GM23338 (cell line): ENCODE measurements around the gene HTR3B. TPM values are rescaled to one million over a fixed set of nuclear protein-coding genes. Genes with fewer than 3 reads are reported as not detected.
A peak's percentile ranks its signal among the peaks of the same experiment; 100 is the strongest.

ENCODE experiments used
- ATAC-seq: fragments of 200-7000 bp; cut with Tn5 transposase; 3 replicates; pipeline ENCODE4 v1.9.1; 2020
- DNase-seq: peaks from one replicate; pipeline ENCODE4 v3.0.0-alpha.2; 2015; ENCODE audit warnings: low spot score
- H2AFZ ChIP-seq: fragments of 200-600 bp; sonication (generic); 2 replicates; pipeline ENCODE4 v1.8.0; 2016; ENCODE audit warnings: antibody characterized with exemption, mild to moderate bottlenecking, moderate library complexity
- H3F3A ChIP-seq: fragments of 200-600 bp; sonication (generic); replicated peaks from 2 replicates; pipeline ENCODE4 v1.8.0; 2017; ENCODE audit warnings: antibody characterized with exemption, mixed run types, low read depth
- H3K27ac ChIP-seq: fragments of 200-600 bp; sonication (generic); 2 replicates; pipeline ENCODE4 v1.6.1; 2016; ENCODE audit warnings: low read depth
- H3K27me3 ChIP-seq: fragments of 200-600 bp; sonication (generic); 2 replicates; pipeline ENCODE4 v1.8.0; 2016; ENCODE audit warnings: mild to moderate bottlenecking, mixed run types, moderate library complexity; ENCODE audit not compliant: insufficient read depth
- H3K36me3 ChIP-seq: fragments of 200-600 bp; sonication (generic); 2 replicates; pipeline ENCODE4 v1.8.0; 2016; ENCODE audit warnings: mild to moderate bottlenecking; ENCODE audit not compliant: insufficient read depth
- H3K4me1 ChIP-seq: fragments of 200-600 bp; sonication (generic); 2 replicates; pipeline ENCODE4 v1.8.0; 2016; ENCODE audit warnings: mild to moderate bottlenecking, moderate library complexity; ENCODE audit not compliant: insufficient read depth
- H3K4me2 ChIP-seq: fragments of 200-600 bp; sonication (generic); 2 replicates; pipeline ENCODE4 v1.7.1; 2017; ENCODE audit warnings: mixed run types
- H3K4me3 ChIP-seq: fragments of 200-600 bp; sonication (generic); 2 replicates; pipeline ENCODE4 v1.6.1; 2016; ENCODE audit warnings: mixed run types
- H3K79me2 ChIP-seq: fragments of 200-600 bp; sonication (generic); replicated peaks from 2 replicates; pipeline ENCODE4 v1.8.0; 2017; ENCODE audit warnings: mild to moderate bottlenecking; ENCODE audit not compliant: insufficient read depth
- H3K9me2 ChIP-seq: fragments of 200-600 bp; sonication (generic); 2 replicates; pipeline ENCODE4 v1.8.0; 2017; ENCODE audit not compliant: insufficient read depth
- H4K20me1 ChIP-seq: fragments of 200-600 bp; sonication (generic); replicated peaks from 2 replicates; pipeline ENCODE4 v1.8.0; 2017; ENCODE audit warnings: mild to moderate bottlenecking; ENCODE audit not compliant: insufficient read depth
- H3K27ac Mint-ChIP-seq: 2 replicates; pipeline ENCODE4 v1.8.0; 2020; ENCODE audit warnings: inconsistent platforms, mild to moderate bottlenecking, moderate library complexity, mixed read lengths
- H3K27me3 Mint-ChIP-seq: 3 replicates; pipeline ENCODE4 v1.8.0; 2022; ENCODE audit warnings: low read depth, mild to moderate bottlenecking, moderate library complexity, mixed read lengths, inconsistent platforms; ENCODE audit not compliant: insufficient read depth, poor library complexity
- H3K36me3 Mint-ChIP-seq: 3 replicates; pipeline ENCODE4 v1.8.0; 2021; ENCODE audit warnings: low read depth, mild to moderate bottlenecking, inconsistent platforms, moderate library complexity, mixed read lengths
- H3K4me1 Mint-ChIP-seq: 3 replicates; pipeline ENCODE4 v1.8.0; 2020; ENCODE audit warnings: mild to moderate bottlenecking, inconsistent platforms, mixed read lengths
- H3K4me3 Mint-ChIP-seq: 3 replicates; pipeline ENCODE4 v1.8.0; 2021; ENCODE audit warnings: moderate library complexity, mild to moderate bottlenecking, inconsistent platforms, mixed read lengths
- H3K9me3 Mint-ChIP-seq: 3 replicates; pipeline ENCODE4 v1.8.0; 2020; ENCODE audit warnings: moderate library complexity, mild to moderate bottlenecking, inconsistent platforms, mixed read lengths
- CREB1 ChIP-seq: fragments of 250-450 bp; sonication (Bioruptor Pico); IDR thresholded peaks from 2 replicates; pipeline ENCODE4 v1.5.0; 2020; ENCODE audit warnings: low read depth, mild to moderate bottlenecking, moderate library complexity
- ETS1 ChIP-seq: IDR thresholded peaks from 2 replicates; pipeline ENCODE4 v1.6.1; 2016; ENCODE audit warnings: antibody characterized with exemption
- POLR2AphosphoS5 ChIP-seq: IDR thresholded peaks from 2 replicates; pipeline ENCODE4 v1.6.1; 2016; ENCODE audit warnings: antibody characterized with exemption, low read depth
- REST ChIP-seq: IDR thresholded peaks from one replicate; pipeline ENCODE4 v1.6.1; 2018; ENCODE audit warnings: antibody characterized with exemption; ENCODE audit not compliant: unreplicated experiment
- STAT1 ChIP-seq: IDR thresholded peaks from one replicate; pipeline ENCODE4 v1.6.1; 2016; ENCODE audit warnings: antibody characterized with exemption; ENCODE audit not compliant: unreplicated experiment
- ZNF331 ChIP-seq: fragments of 250-450 bp; sonication (Bioruptor Pico); IDR thresholded peaks from 2 replicates; pipeline ENCODE4 v1.5.0; 2020; ENCODE audit warnings: low read depth, mild to moderate bottlenecking, moderate library complexity
- polyA plus RNA-seq: library from polyadenylated mRNA; unstranded; fragments of >200 nt; fragmentation: Nextera tagmentation; extraction: Ambion mirVana; gene quantifications from 2 replicates; pipeline ENCODE4 v1.2.1, GENCODE V29; 2016
- total RNA-seq: library from RNA; depleted of rRNA; stranded (reverse); fragments of >200 nt; shearing (Covaris generic); gene quantifications from 2 replicates; pipeline ENCODE4 v1.2.3, GENCODE V29; 2014

Gene HTR3B
- total and polyA plus RNA-seq, 2 experiments from 2014 or later: not detected

GRCh38 chr11:113884361-113884836 lies 20.2 kb upstream of the HTR3B start:
- Histone ChIP-seq H4K20me1 (no peaks in the 10 kb centered on the region), H3K27ac (peak overlapping the region; percentile 89), H3K27me3 (no peaks in the 10 kb centered on the region), H3K4me1 (peaks cover 12% of the 10 kb centered on the region), H3K36me3 (no peaks in the 10 kb centered on the region; the same call in 1 of the 2 replicates), H2AFZ (peak overlapping the region; percentile 19; the same call in 1 of the 2 replicates), H3K79me2 (no peaks in the 10 kb centered on the region), H3K4me3 (no peak overlapping the region), H3F3A (no peaks in the 10 kb centered on the region), H3K4me2 (peak overlapping the region; percentile 42; the same call in 1 of the 2 replicates), H3K9me2 (no peaks in the 10 kb centered on the region)
- peaks cover 10% of the 10 kb centered on the region; the same call in 2 of the 3 replicates for H3K4me1 Mint-ChIP-seq
- H3K27me3 Mint-ChIP-seq: no peaks in the 10 kb centered on the region
- peak overlapping the region; percentile 82 for H3K27ac Mint-ChIP-seq
- H3K9me3 Mint-ChIP-seq: peaks cover 9% of the 10 kb centered on the region; the same call in 1 of the 3 replicates
- DNase-seq: peak; percentile 69
- peak; percentile 91 for ATAC-seq
- no peak overlapping the region for H3K4me3 Mint-ChIP-seq
- no peaks in the 10 kb centered on the region; the same call in 2 of the 3 replicates for H3K36me3 Mint-ChIP-seq
- TF ChIP-seq ZNF331 (CRISPR knock-in tag) (no peak), ETS1 (no peak), STAT1 (no peak), CREB1 (CRISPR knock-in tag) (peak; percentile 29; the same call in 1 of the 2 replicates), REST (no peak), POLR2AphosphoS5 (no peak)

- H3K4me3 ChIP-seq: no peak overlapping the region
- no peaks in the 10 kb centered on the region for H3K79me2 ChIP-seq
- Mint-ChIP-seq H3K4me3 (no peak overlapping the region), H3K27me3 (no peaks in the 10 kb centered on the region), H3K27ac (no peak overlapping the region), H3K4me1 (peaks cover 10% of the 10 kb centered on the region; the same call in 2 of the 3 replicates), H3K9me3 (no peaks in the 10 kb centered on the region), H3K36me3 (no peaks in the 10 kb centered on the region)
- no peaks in the 10 kb centered on the region for H3K27me3 ChIP-seq
- no peak overlapping the region for H2AFZ ChIP-seq
- peak overlapping the region; percentile 89 for H3K27ac ChIP-seq
- H3K4me2 ChIP-seq: no peak overlapping the region
- no peak for ATAC-seq
- DNase-seq: no peak
- no peaks in the 10 kb centered on the region for H3F3A ChIP-seq
- H3K36me3 ChIP-seq: no peaks in the 10 kb centered on the region; the same call in 1 of the 2 replicates
- H3K9me2 ChIP-seq: no peaks in the 10 kb centered on the region
- no peaks in the 10 kb centered on the region for H4K20me1 ChIP-seq
- peaks cover 12% of the 10 kb centered on the region for H3K4me1 ChIP-seq
- TF ChIP-seq REST (no peak), STAT1 (no peak)
Measured at GRCh38 chr11:113885897-113886296, 18.7 kb upstream of the HTR3B start.
